ENCODE results near the gene DDX23.

- TF ChIP-seq CTCF (IDR thresholded peaks at IDR 0.05) (no peak), POLR2A (IDR thresholded peaks at IDR 0.05) (no peak)
Observed at GRCh38 chr12:48824905-48825304, 27.1 kb downstream of the DDX23 start.

Measured in right lobe of liver (tissue), 4 donors.